GM12801 (cell line): Measurements from ENCODE around the gene AVP.

ENCODE experiments used
- CTCF ChIP-seq: IDR thresholded peaks from one replicate; pipeline ENCODE4 v1.5.1; 2011; ENCODE audit warnings: control low read depth; ENCODE audit not compliant: insufficient read length; ENCODE audit errors: extremely low read depth

AVP gene

GRCh38 chr20:3047486-3048419, 36.8 kb downstream of the AVP start:
- no peak for TF ChIP-seq CTCF

- TF ChIP-seq CTCF = no peak
Observed at GRCh38 chr20:3046677-3047462, 37.7 kb downstream of the AVP start.

DNA sequence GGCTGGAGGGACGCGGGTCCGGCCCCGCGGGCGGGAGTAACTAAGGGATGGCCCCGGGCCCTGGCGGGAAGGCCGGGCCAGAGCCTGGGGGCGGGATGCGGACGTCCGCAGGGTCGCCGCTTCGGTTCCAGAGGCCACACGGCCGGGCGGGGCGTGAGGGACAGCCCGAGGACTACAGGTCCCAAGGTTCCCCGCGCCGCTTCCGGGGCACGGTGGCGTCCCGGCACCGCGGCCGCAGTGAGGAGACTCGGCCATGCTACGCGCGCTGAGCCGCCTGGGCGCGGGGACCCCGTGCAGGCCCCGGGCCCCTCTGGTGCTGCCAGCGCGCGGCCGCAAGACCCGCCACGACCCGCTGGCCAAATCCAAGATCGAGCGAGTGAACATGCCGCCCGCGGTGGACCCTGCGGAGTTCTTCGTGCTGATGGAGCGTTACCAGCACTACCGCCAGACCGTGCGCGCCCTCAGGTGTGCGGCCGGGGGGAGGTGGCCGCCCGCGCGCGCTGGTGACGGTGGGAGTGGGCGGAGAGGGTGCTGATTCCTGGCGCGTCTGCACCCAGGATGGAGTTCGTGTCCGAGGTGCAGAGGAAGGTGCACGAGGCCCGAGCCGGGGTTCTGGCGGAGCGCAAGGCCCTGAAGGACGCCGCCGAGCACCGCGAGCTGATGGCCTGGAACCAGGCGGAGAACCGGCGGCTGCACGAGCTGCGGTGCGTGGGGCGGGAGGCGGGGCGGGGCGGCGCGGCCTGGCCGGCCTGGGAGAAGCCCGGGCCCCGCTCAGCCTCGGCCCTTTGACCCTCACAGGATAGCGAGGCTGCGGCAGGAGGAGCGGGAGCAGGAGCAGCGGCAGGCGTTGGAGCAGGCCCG, 38.5 kb downstream of the AVP start, which contains the start of gene MRPS26:
MRPS26 (plus strand) TSS at position 237 of the 861 bp plus-strand sequence; CDS start at position 254, 17 bp downstream.
- no peak for TF ChIP-seq CTCF

GRCh38 chr20:3045042-3045815, 39.3 kb downstream of the AVP start:
- TF ChIP-seq CTCF = no peak

DNA sequence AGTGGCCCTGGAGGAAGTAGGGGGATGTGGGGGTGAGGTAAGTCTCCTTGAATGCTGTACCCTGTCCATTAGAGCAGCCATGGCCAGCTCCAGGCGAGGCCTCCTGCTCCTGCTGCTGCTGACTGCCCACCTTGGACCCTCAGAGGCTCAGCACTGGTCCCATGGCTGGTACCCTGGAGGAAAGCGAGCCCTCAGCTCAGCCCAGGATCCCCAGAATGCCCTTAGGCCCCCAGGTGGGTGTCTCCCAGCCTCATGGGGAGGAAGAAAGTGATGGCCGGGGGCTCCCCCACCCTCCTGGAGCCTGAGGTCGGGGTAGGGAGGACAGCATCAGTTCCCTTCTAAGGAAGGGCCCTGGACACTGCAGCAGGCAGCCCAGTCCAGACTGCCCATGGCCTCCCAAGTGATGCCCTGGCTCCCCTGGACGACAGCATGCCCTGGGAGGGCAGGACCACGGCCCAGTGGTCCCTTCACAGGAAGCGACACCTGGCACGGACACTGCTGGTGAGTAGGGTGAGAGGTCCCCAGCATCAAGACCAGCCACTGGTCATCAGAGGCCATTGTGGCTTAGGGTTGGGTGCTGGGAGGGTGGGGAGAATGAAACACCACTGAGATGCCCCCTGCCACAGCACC, 40.1 kb downstream of the AVP start:
- TF ChIP-seq CTCF = no peak

DNA sequence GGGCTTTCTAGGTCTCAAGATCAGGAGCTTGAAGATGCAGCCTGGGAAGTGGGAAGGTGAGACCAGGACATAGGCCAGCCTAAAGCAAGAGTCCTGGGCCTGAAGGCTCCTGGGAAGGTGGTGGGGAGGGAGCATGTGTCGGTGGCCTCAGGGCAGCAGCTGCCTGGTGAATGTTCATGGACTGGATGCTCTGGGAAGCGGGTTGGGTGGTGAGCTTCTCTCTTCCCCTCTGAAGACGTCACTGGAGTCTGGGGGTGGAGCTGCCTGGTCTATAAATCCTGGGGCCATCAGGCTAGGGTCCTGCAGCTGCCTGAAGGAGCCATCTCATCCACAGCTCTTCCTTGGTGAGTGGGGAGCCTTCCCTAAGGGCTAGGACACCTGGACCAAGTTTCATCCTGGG, 41.2 kb downstream of the AVP start, which contains the start of gene GNRH2:
GNRH2 (plus strand) TSS at position 301 of the 400 bp plus-strand sequence. CDS start 793 bp downstream, outside the sequence.
- no peak for TF ChIP-seq CTCF
